SK-N-DZ (cell line): ENCODE measurements around the gene ADAMTS18.

ENCODE experiments used
- DNase-seq: peaks from one replicate; pipeline ENCODE4 v3.0.0-alpha.2; 2015; ENCODE audit warnings: low spot score

ADAMTS18 gene

DNA sequence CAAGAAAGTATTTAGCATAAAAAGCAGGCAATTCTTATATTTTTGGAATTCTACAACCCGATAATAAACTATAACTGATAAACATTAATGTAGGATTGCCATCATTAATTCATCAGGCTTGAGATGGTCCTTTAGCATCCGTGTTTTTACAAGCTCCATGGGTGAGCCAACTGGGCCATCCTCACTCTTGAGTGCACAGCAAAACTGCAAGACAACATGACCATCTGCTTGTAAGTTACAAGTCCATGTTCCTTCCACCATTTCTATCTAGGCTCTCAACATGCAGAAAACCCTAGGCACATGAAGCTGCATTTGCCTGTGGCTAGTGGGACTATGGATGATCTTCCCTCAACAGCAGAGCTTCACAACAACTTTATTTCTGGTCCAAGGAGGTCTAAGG is 40.1 kb downstream of the ADAMTS18 start:
- DNase-seq = no peak

DNA sequence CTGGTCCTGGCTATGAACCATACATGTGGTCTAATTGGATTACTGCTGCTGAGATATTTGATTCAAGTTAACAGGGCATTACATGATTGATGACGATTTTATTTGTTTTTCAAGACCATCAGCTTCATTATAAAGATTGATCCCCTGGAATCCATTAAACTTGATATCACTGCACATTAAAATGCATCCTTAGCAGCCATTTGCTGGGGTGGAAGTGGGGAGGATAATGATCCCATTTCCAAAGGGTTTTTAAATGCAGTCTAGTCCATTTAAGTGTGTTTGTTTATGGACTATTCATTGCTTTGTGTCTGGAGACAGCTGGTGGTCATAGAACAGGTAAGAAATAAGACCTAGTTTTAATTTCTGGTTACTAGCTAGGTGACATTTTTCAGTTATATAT is 40.9 kb downstream of the ADAMTS18 start:
- DNase-seq = no peak

DNA sequence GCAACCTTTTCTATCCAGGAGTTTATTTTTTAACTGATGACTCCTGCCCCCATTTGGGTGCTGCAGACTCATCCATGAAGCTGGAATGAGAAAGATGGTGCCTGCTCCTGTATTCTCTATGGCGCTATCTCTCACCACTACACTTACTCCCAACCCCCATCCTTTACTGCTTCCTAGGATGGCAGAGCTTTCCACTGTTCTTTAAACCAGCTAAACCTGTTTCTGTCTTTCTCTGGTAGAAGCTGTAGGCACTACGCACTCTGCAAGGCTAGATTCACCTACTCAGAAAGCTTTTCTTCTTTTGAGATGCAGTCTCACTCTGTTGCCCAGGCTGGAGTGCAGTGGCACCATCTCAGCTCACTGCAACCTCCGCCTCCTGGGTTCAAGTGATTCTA is 47.0 kb downstream of the ADAMTS18 start:
- DNase-seq = no peak

DNA sequence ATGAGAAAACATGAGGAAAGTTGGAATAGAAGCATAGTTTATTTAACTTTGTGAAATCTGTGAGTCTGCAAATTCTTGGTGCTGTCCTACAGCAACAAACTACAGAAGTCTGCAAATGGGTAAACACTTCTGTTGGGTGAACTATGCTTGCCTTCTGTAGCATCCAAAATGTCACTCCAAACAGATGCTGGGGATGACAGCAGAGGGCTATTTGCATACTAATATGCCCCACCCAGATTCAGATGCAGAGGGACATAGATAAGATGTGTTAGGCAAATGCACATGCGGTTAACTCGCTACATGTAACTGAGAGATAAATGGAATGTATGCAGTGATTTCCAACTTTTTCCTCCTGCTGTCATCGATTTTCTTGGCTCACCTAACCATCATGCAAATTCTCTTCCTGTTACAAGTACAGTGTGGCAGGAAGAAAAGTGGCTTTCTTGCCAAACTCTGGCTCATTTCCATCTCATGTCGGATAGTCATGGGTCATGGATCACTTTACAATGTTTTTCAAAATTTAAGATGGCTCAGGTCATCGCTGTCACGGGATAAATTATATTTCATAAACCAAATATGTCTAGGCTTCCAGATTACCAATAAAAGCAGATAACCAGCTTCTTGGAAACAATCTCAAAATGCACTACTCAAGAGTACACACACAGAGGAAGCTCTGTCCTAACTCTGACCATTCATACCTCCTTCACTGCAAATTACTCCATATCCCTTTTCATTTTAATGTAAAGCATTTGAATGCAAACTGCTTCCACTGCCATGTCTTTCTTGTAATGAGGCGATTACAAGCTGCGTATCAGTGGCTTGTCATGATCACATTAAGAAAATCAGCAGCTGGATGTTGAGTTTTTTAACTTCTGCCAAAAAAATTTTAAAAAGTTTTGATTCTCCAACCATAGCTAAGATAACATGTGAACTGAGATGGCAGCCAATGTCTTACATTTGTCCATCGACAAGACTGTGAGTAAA is 47.7 kb downstream of the ADAMTS18 start:
- no peak for DNase-seq

DNA sequence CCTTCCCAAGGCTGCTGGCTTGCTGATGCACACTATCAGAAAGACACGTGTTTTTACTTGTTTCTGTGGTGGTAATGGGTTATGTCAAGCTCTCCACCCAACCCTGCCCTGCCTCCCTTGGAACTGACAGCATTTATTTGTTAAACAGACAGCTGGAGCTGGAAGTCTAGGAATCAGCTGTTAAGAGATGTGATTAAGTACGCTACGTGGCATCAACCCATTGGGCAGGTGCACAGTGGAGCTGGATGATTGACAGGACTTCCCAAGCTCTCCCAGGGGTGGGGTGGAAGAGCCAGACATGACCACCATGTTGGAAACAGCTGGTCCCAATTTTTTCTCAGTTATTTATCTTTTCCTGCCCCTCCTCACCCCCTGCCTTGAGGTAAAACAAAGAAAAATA is 49.4 kb downstream of the ADAMTS18 start:
- no peak for DNase-seq

DNA sequence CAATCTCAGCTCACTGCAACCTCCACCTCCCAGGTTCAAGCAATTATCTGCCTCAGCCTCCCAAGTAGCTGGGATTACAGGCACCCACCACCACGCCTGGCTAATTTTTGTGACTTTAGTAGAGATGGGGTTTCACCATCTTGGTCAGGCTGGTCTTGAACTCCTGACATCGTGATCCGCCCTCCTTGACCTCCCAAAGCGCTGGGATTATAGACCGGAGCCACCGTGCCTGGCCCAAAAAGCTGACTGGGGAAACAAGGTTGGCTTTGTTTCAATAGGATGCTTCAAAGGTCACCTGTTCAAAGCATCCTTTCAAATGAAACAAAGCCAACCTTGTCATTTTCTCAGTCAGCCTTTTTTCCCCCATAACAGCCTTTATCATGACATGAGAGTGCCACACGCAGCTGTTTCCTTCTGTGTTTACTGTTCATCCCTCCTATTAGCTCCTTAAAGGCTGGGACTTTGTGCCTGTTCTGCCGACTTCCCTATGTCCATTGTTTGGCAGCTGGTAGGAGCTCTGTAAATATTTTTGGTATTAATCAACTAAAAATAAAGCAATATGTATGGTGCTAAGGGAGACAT is 51.1 kb downstream of the ADAMTS18 start:
- no peak for DNase-seq

DNA sequence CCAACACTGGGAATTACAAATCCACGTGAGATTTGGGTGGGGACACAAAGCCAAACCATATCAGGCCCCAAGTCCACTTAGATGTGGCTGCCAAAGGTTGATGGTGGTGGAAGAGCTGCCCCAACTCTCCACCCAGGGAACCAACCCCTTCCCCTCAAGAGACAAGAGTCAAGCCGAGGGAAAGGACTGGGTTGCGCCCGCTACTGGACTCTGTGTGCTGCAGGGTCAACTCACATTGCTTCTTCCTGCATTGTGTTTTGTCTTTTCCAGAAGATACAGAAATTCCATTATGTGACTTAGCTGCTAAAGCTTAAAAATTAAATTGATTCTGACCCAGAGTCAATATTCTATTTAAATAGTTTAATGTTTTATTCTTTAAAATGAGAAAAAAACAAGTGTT is 58.5 kb downstream of the ADAMTS18 start:
- no peak for DNase-seq

DNA sequence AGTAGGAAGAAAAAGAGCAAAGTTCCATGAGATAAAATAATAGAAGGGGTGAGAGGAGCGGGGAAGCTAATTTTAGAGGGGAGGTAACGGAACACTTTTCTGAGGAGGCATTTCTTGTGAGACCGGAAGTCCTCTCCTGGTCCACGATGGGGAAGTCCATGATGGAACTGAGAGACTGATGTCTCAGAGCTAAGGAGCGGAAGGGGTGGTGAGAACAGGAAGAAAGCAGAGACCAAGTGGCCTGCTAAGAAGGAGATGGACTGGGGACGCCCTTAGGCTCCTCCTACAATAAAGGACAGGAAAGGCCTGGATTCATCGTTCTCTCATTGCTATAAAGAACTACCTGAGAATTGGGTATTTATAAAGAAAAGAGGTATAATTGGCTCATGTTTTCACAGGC is 59.4 kb downstream of the ADAMTS18 start:
- no peak for DNase-seq

DNA sequence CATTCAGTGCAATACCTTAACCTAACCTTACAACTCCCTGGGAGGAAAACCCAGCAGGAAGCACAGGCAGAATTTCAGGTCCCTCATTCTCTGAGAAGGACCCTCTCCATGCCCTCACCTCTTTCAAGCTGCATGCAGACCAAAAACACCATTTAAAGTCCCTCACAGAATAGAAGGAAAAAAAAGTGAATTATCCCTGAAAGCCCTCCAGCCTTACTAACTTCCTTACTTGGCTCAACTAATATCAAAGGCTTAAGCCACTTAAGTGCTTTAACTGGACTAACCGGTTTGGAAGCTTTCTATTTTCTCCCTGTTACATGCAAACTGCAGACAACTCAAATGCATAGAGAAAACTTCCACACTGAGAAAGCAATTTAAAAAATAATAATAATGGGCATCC is 60.5 kb downstream of the ADAMTS18 start:
- no peak for DNase-seq

DNA sequence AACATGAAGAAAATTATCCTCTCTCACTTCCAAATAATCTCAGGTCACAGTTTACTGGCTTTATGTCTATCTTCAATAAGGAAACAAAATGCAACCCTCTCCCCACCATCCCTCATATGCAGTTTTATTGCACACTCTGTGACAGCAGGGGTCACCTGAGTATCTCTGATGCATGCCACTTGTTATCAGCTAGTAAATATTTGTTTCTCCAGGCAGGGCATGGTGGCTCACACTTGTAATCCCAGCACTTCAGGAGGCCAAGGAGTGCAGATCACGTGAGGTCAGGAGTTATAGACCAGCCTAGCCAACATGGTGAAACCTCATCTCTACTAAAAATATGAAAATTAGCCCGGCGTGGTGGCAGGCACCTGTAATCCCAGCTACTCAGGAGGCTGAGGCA is 61.1 kb downstream of the ADAMTS18 start:
- no peak for DNase-seq

DNA sequence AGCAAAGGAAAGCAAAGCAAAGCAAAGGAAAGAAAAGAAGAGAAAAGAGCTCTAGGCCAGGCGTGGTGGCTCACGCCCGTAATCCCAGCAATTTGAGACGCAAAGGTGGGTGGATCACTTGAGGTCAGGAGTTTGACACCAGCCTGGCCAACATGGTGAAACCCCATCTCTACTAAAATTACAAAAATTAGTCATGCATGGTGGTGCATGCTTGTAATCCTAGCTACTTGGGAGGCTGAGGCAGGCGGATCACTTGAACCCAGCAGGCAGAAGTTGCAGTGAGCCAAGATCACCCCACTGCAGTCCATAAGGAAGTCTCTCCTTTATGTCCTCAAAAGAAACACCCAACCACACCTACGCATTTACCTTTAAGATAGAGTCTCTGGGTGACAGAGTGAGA is 70.1 kb downstream of the ADAMTS18 start:
- DNase-seq = no peak

DNA sequence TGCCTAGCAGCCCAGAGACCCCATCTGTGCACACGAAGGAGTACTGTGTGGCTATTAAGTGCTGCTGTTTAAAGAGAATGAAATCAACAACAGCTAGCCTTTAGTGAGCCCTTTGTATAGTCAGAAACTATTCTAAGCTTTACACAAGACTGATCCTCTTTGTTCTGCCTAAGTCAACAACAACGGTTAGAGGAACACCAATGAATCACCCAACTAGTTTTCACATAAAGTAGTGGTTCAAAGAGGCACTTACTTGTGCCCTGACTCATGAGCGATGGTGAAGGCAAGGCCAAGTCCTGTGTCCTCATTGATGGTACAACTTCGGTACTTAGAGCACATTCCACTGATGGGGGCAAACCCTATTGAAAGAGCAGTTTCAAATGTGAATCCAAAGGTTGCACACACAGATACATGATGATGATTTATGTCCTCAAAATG is 75.8 kb downstream of the ADAMTS18 start:
- no peak for DNase-seq

DNA sequence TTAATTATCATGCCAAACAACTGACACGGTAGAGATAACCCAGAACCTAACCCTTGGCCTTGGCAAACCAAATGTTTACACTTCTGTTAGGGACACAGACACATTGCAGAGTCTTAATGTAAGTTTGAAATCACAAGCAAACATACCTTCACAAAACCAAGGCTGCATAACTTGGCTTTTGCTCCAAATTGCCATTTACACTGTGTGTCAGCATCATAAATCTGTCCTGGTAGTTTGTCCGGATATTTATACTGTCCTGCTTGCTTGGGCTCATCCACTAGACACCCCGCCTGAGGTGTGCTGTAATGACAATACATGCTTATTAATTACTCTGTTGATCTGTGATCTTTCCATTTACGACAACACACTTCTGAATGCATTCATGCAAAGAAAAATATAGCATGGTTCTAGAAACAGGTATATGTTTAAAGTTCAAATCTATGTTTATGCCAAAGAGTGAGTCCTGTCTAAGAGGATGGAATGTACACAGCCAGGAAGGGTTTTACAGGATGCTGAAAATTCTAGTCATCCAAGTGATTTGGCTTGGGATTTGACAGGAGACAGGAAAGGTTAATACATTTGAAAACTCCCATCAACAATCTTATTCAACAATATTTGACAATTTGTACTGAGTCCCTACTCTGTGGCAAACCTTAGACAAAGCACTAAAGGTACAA is 81.1 kb downstream of the ADAMTS18 start:
- no peak for DNase-seq

DNA sequence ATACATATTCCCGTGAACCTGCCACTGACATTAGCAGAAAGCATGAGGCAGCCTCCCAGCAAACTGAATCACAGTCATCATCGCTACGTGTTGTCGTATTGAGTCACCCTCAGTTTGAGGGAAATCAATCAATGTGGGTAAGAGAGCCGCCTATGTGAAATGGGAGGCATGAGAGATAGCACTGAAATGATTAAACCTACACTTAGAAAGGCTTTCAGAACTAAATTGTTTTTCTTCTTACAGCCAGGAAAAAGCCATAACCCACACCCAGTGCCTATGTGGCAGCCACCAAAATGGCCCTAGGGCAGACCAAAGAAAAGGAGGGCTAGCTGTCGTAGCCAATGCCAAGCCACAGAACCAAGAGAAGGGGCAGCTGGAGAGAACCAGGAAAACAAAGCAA is 90.5 kb downstream of the ADAMTS18 start:
- DNase-seq = no peak

DNA sequence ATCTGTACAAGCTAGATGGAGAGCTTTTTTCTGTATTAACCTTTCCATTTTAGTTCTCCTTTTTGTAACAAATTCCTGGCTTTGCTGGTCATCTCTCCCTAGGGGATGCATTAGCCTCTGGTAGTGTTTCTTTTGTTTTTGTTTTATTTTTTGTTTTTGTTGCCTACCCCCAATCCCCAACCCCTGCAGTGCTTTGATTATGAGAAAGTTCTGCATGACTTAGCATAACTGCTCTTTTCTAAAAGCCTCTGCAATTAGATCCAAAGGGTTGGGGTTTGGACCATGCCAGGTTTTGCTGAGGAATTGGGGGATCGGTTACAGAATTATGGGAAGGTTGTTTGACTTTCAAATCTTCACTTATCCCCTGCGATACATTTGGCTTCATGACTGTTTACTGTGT is 98.2 kb downstream of the ADAMTS18 start:
- no peak for DNase-seq

DNA sequence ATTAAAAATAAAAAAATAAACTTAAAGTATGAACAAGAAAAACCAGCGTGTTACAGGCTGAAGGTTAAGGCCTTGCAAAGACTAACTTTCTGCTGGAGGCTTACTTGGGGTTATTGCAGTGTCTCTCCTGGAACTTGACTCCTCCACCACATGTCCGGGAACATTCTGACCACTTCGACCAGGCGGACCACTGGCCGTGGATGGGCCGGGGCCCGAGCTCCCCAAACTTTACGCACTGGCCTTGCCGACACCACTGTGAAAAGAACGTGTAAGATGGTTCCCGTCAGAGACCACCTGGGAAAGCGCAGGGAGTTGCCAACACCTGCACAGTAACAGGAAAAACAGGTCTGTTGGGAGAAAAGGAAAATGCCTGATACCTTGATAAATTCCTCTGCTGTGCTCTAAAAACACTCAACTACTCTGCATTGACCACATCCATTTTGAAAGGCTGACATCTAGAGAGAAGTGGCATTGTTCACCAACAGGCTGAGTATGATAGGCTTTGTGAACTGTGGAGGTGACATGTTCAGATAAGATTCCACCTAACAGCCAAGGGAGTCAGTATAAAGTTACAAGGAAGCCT is 99.1 kb downstream of the ADAMTS18 start:
- no peak for DNase-seq

DNA sequence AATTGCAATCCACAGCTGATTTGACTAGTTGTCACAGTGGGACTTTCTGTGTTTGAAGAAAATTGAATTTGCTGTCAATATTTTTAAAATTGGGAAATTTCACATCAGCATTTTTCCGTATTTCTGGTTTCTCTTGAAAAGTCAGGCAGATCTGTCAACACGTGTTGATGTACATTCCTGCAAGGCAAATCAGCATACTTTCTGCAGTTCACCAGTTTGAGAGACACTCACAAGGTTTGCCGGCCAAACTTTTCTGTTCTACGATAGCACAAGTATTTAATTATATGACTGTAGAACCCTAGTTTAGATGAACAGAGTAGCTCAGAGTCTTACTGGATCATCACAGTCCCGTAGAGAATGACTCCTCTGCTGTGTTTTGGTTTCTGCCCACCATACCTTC is 102.0 kb downstream of the ADAMTS18 start:
- DNase-seq = no peak

DNA sequence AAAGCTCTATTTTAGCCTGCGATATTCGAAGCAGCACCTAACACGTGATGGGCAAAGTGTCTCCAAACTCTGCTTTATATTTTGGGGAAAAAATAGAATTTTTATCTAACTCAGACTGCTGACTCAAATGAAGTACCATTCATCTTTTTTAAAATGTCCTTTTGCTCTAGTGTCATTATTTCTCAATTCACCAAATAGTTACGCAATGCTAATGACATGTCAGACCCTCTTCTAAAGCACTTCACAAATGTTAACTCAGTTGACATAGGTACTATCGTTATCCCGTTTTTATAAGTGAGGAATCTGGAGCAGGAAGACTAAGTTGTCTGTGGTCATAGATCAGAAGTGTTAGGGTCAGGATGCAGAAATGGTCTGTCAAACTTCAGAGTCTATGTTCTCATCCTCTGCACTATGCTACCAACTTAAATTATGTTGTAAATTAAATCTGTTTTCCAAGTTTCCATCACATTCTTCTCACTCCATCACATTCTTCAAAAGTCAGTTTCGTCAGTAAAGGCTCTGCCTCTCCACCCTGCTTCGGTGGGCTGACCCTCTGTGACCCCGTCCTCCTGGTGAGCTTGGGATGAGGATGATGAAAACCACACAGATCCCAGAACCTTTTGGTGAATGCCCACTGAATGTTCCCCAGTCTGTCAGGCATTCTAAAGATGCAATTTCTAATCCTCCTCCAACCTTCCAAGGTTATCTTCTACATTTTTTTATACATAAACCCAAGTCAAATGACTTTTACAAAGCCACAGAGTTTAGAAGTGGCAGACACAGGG is 102.8 kb downstream of the ADAMTS18 start:
- no peak for DNase-seq

DNA sequence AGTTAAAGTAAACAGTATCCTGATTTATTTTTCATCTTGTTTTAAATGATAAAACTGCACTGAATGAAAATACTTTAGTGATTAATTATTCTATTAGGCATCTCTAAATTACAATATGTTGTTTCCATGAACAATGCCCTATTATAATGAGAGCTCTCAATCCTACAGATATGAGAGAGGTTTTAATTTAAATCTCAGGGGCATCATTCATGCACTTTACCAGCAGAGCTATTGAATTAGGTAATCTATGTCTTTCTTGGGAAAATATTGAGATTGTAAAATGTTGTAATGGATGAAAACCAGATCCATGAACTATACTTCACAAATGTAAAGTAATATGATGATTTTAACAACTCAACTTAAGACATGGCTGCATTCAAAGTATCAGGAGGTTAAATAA is 103.8 kb downstream of the ADAMTS18 start:
- no peak for DNase-seq

DNA sequence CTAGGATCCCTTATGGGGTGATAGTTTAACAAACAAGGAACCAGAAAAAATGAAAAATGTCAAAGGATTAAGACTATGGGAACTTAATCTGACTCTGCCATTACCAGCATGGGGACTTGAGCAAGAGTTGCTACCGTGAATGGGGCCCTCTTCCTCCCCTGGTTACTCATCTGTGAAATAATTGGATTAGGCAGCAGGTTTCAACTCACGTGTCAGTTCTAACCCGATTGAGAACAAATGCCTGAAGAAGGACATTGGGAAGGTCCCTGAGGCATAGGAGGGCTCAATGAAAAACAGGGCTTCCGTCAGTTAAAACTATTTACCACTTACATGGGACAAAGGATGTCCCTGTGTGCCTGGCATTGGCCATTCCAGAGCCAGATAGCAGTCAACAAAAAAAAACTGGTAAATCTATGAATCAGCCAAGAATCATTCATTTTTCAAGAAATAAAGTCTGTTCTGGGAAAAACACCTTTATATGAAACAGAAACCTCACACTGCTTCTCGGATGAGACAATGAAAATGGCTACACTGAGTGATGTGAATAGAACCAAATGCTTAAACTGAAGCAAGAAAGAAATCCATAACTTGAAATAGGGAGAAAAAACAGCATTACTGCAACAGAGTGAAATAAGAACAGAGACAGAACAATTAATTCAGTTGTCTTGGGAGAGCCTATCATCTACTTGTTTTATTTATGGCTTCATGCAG is 104.3 kb downstream of the ADAMTS18 start:
- peak; percentile 29 for DNase-seq

DNA sequence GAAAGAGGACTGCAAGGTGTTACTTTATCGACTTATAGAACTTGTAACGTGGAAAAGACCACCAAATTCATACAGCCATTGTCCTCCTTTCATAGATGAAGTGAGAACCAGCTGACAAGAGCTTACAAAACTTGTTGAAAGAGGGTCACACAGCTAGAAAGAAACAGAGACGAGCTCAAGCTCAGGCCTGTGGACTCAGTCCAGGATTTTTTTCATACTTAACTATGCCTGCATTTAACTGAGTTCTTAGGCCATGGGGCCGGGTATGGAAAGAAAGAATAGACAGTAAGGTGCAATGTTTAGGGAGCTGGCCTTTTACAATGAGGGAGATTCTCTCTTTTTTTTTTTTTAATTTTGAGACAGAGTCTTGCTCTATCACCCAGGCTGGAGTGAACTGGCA is 106.1 kb downstream of the ADAMTS18 start:
- no peak for DNase-seq
